Measurements from ENCODE around the gene TPM2. TPM values are rescaled to one million over a fixed set of nuclear protein-coding genes. Genes with fewer than 3 reads are reported as not detected.
"Not testable (repeated sequence)": the region's sequence is repeated elsewhere in the genome, so short reads cannot be mapped to it uniquely, and the experiment has no call there.

Gene TPM2
- total and polyA plus RNA-seq, 9 of the 15 experiments (the other 6 are each of a cell fraction or from before 2014, with no cell fraction given), result 0.28 to 16.1 (median 4.5) TPM

GRCh38 chr9:35643046-35643445 is 46.7 kb downstream of the TPM2 start (continued):
- TF ChIP-seq CREB1 (IDR thresholded peaks at IDR 0.05), result no peak
- no peak for TF ChIP-seq CREB1 (CRISPR knock-in tag; IDR thresholded peaks at IDR 0.05)

DNA sequence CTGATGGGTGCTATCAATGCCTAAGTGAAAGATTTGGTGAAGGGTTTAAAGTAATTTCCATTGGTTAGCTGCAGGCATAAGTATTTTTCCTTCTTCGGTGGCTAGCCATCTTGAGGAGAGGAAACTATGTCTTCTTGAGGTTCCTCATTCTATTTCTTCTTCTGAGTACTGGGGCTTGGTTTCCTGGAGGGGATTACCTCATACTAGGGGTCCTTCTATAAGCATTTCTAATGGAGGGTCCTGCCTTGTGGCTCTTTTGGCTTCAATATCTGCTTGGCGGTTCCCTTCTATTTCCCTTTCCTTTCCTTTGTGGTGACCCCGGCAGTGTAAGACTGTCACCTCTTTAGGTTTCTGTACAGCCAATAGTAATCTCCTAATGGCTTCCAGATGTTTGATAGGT is 48.2 kb downstream of the TPM2 start:
- not testable (repeated sequence) for ATAC-seq

DNA sequence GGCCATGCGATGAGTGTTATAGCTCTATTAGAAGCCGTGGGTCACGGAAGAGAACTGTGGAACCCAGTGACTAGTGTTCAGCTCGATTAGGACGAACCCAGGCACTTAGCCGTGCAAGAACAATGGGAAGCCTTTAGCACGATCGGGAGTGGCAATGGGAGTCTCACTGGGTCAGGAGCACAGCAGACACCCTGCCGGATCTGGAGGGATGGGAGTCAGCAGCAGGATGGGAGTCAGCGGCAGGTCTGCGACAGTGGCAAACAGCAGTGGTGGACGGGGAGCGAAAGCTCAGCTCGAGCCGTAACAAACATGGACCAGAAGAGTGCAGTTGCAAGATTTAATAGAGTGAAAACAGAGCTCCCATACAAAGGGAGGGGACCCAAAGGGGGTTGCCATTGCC is 49.3 kb downstream of the TPM2 start:
- H3K27ac ChIP-seq (ENCODE audit: extremely low read depth, low read depth, low read length); ATAC-seq; H3K9ac ChIP-seq (ENCODE audit: insufficient read depth in 1 of 2, low read depth in 2 of 2, low read length in 2 of 2); CTCF ChIA-PET (ENCODE audit: low intra/inter-chr PET ratio); H3K4me2 ChIP-seq (ENCODE audit: insufficient read depth, low read length); H4K20me1 ChIP-seq (replicated peaks; ENCODE audit: control insufficient read depth, insufficient read depth, low read length); H3K9me3 ChIP-seq (replicated peaks; ENCODE audit: control insufficient read depth, insufficient read depth, low read depth, low read length); DNase-seq (ENCODE audit: extremely low read depth in 1 of 4, low spot score in 3 of 4); H3K36me3 ChIP-seq (ENCODE audit: control insufficient read depth, insufficient read depth, low read length); H2AFZ ChIP-seq (ENCODE audit: low read depth, low read length); H3K79me2 ChIP-seq (ENCODE audit: control insufficient read depth, insufficient read depth, low read length); H3K4me3 ChIP-seq; in situ Hi-C loops (cut with MboI); H3K27me3 ChIP-seq (ENCODE audit: control insufficient read depth in 2 of 2, insufficient read depth in 2 of 2, low read length in 2 of 2); FAIRE-seq; intact Hi-C loops (cut with micrococcal nuclease); POLR2A ChIA-PET; BruUV-seq (replicated peaks); H3K9me1 ChIP-seq (ENCODE audit: control insufficient read depth, insufficient read depth, low read length); H3K4me1 ChIP-seq (replicated peaks in 1 of 2; ENCODE audit: control insufficient read depth in 2 of 2, insufficient read depth in 2 of 2, low read length in 2 of 2): not testable (repeated sequence)
- WGBS (ENCODE audit: insufficient coverage, low coverage, missing lambda C conversion rate), result 69% methylated on average over 5 of the region's 15 CpGs

More for the DNA sequence above, 48.2 kb downstream of the TPM2 start:
- H3K4me2 ChIP-seq (ENCODE audit: insufficient read depth, low read length); H4K20me1 ChIP-seq (replicated peaks; ENCODE audit: control insufficient read depth, insufficient read depth, low read length); H3K9me3 ChIP-seq (replicated peaks; ENCODE audit: control insufficient read depth, insufficient read depth, low read depth, low read length); DNase-seq (ENCODE audit: extremely low read depth in 1 of 4, low spot score in 3 of 4); H3K4me1 ChIP-seq (replicated peaks in 1 of 2; ENCODE audit: control insufficient read depth in 2 of 2, insufficient read depth in 2 of 2, low read length in 2 of 2); FAIRE-seq; intact Hi-C loops (cut with micrococcal nuclease); POLR2A ChIA-PET; H3K27me3 ChIP-seq (ENCODE audit: control insufficient read depth in 2 of 2, insufficient read depth in 2 of 2, low read length in 2 of 2); H3K79me2 ChIP-seq (ENCODE audit: control insufficient read depth, insufficient read depth, low read length); in situ Hi-C loops (cut with MboI); BruUV-seq (replicated peaks); H3K9me1 ChIP-seq (ENCODE audit: control insufficient read depth, insufficient read depth, low read length); H3K27ac ChIP-seq (ENCODE audit: extremely low read depth, low read depth, low read length); H3K4me3 ChIP-seq; H2AFZ ChIP-seq (ENCODE audit: low read depth, low read length); H3K36me3 ChIP-seq (ENCODE audit: control insufficient read depth, insufficient read depth, low read length); H3K9ac ChIP-seq (ENCODE audit: insufficient read depth in 1 of 2, low read depth in 2 of 2, low read length in 2 of 2): not testable (repeated sequence)
- CTCF ChIA-PET (ENCODE audit: low intra/inter-chr PET ratio), result interaction anchor here (0.7 kb wide), 1 partner anchor 43 kb away, joined by 3 read pairs; no protein-coding TSS in a partner anchor
- 80% methylated on average over 2 of the region's 3 CpGs for WGBS (ENCODE audit: insufficient coverage, low coverage, missing lambda C conversion rate)
